GM21360 (cell line): ENCODE data around the gene C2CD3.

Source experiments
- ATAC-seq: cut with Tn5 transposase; IDR thresholded peaks from one replicate; pipeline ENCODE4 v1.9.1; 2021; ENCODE audit warnings: mild to moderate bottlenecking, moderate library complexity; ENCODE audit not compliant: unreplicated experiment

C2CD3 gene

DNA sequence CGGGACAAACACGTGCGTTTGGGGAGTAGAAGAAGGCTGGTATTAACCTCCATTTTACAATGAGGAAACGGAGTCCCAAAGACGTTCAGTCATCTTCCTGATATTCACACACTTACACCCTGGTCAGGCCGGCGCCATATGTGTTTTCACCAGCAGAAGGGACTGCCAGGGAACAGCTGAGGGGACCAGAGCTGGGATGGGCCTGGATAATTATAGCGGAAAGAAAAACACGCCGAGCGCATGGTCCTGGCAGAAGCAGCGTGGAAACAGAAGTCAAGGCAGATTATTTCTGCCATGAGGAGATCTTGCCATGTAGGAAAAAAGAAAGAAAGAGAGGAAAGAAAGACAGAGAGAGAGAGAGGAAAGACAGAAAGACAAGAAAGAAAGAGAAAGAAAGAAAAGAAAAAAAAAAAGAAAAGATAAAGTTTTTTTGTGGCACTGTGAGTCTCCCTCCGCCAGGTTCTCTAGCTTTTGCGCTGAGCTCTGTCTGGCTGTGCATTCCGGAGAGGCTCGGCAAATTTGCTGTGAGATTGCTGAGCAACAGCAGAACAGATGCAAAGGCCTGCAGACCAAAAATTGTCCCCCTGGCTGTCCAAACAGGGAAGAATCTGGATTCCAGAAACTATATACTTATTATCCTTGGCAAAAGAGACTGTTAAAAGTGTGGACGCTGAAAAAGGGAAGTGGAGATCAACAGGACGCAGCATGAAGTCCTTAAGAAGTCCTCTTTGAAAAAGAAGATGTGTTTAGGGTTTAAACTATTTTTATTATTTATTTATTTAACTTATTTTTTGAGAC, 186.9 kb downstream of the C2CD3 start:
- ATAC-seq: no peak

DNA sequence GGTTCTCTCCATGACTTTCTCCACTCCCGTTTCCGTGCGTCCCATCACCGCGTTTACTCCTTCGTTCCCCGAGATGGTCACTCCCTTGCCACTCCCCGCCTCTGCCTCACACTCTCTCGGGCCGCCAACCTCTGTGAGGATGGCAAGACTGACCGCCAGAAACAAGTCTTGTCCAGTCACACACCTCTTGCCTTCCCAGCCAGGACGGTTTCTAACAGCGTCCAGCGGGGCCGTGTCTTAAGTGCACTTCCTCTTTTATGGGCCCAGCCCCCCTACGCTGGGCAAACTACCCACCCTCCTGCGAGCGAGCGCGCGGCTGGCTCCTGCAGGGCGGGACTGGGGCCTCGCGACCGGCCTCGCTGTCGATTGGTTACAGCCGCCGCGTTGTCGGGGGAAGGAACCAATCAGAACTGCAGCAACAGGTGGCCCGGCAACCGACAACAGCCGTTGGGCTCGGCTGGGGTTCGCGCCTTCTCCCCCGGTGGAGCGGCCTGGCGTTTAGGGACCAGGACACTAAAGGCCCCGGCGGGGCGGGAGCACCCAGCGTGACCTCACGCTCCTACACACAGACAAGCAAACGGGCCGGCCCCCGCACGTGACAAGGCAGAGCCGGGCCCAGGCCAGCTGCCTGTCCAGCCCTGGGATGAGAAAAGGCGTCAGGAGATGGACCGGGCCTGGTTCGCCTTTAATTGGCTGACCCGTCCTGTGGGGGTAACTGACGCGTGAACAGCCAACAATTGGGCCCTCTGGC, 187.6 kb downstream of the C2CD3 start:
- peak; percentile 61 for ATAC-seq

DNA sequence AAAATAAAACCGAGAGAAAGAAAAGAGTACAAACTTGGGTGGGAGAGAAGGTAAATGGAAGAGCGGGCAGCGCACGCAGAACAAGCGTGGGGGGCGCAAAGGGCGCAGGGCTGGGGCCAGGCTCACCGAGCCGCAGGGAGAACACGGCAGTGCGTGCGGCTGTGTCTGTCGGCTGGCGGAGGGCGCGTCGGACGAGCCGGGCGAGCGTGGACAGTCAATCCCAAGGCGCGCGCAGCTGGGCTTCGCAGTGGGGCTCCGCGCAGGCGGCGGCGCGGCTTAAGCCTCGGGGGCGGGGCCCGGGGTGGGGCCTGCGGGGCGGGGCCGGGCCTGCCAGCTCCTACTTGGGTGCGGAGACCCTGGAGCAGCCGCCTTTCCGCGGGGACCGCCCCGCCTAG, 188.2 kb downstream of the C2CD3 start, which contains the start of gene UCP2:
Gene UCP2, minus strand, starts transcription at position 249 of the 395 bp plus-strand sequence. CDS start 4,465 bp downstream, outside the sequence.
- ATAC-seq: peak; percentile 45

DNA sequence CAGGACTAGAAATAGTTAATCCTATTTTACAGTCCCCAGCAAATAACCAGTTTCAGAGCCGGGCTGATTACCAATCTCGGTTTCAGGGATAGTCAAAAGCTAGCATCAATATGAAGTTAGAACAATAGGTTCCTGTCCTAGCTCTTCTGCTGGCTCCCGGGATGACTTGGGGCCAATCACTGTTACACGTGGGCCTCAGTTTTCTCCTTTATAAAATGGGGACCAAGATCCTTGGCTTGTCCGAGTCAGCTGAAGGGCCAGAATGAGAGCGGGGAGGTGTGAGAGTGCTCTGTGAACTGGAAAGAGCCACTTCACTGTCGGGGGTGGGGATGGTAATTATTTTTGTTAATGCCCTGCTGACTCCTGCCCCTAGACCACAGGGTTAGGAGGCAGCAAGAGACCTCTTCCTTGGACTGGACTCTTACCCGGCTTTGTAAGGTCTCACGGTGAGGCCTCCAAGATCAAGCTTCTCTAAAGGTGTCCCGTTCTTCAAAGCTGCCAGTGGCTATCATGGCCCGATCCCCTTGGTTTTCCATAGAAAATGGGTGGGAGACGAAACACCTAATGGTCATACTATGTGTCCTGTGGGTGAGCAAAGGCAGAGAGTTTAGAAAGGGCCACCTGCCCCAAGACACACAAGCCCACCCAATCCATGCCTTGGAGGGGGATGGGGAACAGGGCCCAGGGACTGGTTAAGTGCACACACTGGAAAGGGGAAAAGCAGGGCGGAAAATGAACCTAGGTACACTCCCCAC, 189.6 kb downstream of the C2CD3 start:
- ATAC-seq: no peak

DNA sequence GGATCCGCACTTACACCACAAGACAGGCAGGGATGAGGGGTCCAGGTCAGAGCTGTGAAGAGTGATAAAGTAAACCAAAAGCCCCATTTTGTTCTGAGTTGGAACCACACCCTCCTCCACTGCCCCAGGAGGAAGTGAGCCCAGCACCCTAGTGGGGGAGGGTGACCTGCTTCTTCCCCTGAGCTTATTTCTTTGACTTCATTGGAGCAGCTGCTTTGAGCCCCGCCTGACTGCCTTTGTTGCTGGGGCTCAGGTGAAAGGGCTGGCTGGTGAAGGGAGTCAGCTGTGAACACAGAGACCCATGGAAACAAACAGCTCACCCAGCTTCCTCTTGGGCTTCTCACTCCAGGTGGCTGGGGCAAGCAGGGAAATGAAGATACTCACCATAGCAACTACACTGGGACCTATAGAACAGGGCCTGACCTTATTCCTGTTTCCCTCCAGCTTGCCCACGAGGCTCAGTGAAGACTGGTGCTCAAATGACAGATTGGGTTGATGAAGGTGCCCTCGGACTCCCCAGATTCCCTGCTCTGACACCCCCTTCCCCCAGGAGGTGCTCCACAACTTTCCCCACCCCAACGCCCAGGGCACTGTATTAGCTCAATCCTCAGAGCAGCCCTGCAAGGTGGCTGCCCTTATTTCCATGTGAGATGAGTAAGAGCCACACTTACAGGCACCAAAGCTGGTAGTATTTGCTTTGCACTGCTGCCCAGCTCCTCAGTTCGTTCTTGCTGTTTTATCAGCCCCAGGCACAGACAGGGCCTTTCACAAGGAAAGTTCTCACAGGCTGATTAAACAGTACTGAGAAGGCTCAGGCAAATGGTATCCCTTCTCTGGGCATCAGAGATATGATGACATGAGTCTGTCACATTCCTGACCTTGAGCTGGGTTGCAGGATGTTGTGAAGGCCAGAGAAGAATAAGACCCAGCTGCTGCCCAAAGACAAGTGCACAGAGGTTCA, 190.5 kb downstream of the C2CD3 start:
- peak; percentile 34 for ATAC-seq

DNA sequence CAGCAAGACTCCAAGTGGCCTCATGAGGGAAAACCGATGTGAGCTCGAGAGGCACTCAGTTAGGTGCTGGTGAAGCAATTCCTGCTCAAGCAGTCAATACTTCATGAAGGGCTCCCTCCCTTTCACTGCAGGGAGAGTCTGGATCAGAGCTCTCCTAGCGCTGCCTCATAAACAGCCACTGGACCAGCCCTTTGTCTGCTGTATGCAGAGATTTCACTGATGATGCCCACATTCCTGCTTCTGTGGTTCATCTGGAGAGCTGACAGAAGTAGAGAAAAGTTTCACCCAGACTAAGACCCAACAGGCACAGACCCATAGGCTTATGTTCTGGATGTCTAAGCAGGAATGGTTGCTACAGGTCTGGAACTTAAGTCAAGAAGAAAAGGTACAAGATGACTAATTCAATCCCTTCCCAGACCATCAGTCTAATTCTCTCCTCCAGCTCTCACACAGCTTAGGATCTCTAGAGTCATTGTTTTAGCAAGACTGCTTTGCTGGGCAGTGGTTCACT, 192.2 kb downstream of the C2CD3 start:
- no peak for ATAC-seq

DNA sequence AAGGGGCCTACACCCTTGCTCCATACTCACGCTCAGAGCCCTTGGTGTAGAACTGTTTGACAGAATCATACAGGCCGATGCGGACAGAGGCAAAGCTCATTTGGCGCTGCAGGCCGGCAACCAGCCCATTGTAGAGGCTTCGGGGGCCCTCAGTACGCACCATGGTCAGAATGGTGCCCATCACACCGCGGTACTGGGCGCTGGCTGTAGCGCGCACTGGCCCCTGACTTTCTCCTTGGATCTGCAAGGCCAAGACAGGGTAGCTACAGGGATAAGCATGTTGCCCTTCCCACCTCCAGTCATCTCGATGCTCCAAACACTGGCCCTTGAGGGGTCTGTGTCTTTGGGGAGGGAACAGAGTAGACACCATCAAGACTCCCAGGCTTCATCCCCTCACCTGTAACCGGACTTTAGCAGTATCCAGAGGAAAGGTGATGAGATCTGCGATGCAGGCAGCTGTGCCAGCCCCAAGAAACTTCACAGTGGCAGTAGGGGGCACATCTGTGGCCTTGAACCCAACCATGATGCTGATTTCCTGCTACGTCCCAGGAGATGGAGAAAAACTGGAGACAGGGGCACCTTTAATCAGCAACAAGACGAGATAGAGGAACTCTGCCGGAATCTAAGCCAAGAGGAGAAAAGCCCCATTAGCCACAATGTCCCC, 192.8 kb downstream of the C2CD3 start:
- ATAC-seq: no peak

DNA sequence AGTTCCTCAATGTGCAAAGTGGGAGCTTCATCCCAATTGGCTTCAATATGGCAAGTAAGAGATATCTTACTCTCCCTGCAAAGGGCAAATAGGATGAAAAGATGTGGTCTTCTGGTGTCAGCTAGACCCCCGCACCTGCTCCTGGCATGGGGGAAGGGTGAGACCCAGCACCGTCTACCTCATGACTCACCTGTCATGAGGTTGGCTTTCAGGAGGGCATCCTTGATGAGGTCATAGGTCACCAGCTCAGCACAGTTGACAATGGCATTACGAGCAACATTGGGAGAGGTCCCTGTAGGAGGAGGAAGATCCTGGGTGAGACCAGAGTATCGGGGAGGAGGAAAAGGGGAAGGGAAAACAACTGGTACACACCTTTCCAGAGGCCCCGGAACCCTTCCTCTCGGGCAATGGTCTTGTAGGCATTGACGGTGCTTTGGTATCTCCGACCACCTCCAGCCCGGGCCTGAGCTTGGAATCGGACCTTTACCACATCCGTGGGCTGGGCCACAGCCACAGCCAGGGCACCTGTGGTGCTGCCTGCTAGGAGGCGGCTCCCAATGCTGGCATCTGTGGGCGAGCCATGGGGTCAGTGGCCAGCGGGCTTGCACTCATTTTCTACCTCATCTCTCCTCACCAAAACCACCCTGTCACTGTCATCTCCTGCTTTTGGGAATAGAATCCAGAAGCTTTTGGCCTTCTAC, 194.2 kb downstream of the C2CD3 start:
- no peak for ATAC-seq

DNA sequence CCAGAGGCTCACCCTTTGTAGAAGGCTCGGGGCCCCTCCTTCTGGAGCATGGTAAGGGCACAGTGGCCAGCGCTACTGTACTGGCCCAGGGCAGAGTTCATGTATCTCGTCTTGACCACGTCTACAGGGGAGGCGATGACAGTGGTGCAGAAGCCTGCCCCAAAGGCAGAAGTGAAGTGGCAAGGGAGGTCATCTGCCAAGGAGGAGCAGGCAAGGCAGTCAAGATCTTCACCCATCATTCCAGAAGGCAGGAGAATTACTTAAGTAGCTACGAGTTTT, 195.4 kb downstream of the C2CD3 start:
- ATAC-seq: no peak

DNA sequence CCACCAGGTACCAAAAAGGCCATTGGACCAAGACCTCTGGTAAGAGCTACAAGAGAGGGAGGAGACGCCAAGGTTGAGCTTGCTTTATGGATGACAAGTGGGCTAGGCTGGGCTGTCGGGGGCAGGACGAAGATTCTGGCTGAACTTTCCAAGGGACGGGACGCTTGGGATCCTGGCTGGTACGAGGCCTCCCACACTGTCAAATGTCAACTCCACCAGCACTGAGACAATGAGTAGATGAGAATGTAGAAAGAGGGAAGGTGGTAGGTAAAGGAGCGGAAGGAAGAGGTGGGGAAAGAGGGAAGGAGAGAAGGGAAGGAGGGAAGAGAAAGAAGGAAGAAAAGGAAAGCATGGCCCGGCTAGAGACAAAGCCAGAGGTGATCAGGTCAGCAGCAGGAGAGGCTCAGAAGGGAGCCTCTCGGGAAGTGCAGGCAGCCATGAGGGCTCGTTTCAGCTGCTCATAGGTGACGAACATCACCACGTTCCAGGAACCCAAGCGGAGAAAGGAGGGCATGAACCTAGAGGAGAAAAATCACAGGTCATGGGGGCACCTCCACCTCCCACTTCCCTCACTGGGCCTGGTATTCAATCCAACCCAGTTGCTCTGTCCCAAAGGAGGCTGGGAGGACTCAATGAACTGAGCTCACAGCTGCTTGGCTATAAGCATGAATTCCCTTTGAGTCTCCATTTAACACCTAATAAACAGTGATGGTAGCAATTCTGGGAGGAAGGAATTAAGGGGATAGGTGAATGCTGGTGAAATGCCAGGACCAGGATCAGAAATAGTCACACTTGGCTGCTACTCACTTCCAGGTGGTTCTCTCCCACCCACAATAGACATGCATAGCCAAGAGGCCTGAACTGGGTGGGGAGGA, 196.0 kb downstream of the C2CD3 start:
- ATAC-seq: no peak

DNA sequence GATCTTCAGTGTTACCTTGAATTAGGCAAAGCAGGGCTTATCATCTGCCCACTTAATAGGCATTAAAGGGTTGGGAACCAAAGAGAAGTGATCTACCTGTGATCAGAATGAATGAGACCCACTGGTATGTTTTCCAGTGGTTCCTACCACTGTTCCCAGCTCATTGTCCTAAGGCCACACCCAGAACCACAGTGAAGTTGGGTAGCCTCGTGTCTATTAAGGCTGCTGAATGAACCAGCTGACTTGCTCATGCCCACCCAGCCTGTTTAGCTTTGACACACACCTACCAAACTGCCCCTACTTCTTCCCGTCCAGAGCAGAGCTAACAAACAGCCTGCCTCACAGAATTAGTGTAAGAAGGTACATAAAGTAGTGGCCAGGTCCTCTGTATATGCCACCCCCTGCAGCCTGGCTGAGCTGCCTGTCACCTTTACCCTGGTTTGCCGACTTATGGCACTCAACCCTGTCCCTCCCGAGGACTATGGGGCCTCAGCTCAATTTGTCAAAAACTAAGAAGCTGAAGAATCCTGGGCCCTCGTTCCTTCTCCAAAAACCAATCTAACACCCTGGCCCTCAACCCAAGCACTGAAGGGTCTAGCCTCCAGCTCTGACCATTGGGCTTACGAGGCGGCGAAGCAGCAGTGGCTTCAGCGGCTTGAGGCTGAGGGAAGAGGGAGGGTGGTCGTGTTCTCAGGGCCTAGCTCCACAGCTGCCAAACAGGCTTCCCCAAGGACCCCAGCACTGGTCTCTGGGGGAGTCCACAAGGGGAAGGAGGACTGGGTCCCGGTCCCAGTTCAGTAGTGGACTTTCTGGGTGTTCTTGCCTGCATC, 198.0 kb downstream of the C2CD3 start:
- ATAC-seq: no peak

DNA sequence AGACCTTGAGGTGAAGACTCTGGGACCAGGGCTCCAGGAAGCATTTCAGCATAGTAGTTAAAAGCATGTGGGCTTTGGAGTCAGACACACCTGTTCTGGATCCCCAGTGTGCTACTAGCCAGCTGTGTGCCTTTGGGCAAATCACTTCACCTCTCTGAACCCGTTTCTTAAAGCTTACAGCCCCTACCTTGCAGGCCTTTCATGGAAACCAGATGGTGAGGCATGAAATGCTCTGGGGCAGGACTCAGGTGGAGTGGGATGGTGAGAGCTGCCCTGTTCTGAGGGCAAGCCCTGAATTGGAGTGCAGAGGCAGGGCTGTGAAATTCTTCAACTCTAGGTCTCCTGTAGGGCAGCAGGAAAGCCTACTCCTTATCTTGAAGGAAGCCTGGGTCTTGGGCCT, 198.6 kb downstream of the C2CD3 start:
- no peak for ATAC-seq

DNA sequence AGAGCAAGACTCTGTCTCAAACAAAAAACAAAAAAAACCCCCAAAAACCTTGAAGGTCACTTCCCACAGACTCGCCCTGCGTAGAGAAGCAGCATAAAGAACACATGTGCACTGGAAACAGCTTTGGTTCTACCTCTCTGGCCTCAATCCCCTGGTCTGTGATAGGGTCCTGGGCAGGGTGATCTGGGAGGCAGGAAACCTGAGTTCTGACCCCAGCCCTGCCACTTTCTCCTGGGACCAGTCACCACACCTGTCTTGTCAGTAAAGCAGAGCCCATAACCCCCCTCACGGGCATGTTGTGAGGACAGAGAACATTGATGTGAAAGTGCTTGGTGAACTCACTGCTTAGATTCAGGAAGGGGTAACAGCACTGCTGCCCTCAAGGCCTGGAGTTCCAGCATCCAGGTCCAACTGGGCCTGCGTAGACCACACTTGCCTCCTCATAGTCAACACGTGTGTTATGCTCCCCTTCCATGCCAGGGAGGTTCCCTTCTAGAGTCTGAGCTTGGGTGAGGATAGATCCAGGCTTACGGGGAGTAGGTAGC, 199.6 kb downstream of the C2CD3 start:
- ATAC-seq: no peak

DNA sequence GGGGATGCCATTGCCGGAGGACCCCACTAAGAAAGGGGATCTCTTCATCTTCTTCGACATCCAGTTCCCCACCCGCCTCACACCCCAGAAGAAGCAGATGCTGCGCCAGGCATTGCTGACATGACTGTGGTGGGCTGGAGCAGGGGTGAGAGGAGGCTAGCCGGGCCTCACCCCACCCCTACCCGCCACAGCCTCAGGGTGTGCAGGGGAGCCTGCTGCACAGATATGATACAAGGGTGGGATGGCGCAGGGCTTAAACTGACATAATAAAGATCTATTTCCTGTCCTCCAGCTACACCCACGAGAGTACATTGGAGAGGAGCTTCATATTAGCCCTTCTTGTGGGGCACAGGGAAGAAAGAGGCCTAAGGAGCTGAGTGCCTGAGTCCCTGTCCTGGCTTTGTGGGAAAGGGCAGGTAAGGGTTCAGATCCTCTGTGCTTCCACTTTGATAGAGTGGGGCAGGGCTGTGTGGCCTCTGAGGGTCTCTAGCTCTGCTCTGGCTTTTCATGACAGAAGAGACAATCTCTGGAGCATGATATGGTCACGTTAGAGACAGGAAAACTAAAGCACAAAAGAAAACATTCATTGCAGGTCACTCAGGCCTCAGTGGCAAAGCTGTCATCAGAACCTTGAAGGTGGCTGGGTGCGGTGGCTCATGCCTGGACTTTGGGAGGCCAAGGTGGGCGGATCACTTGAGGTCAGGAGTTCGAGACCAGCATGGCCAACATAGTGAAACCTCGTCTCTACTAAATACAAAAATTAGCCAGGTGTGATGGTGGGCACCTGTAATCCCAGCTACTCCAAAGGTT, 200.6 kb downstream of the C2CD3 start:
- ATAC-seq: no peak

DNA sequence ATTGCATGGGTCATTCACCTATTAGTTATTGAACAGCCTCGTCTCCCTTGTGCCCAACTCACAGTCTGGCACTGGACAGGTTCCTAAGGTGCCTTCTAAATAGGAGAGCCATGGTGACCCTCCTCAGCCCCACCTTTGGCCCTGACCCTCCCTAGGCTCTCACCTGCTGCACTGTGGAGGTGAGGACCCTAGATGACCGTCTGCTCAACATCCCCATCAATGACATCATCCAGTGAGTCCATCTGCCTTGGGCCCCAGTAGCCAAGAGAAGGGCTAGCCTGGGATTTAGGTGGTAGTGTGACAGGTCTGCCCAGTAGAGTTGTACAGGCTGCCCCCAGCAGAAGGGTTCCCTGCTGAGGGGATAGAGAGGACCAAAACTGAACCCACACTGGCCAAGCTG, 201.7 kb downstream of the C2CD3 start:
- ATAC-seq: no peak

DNA sequence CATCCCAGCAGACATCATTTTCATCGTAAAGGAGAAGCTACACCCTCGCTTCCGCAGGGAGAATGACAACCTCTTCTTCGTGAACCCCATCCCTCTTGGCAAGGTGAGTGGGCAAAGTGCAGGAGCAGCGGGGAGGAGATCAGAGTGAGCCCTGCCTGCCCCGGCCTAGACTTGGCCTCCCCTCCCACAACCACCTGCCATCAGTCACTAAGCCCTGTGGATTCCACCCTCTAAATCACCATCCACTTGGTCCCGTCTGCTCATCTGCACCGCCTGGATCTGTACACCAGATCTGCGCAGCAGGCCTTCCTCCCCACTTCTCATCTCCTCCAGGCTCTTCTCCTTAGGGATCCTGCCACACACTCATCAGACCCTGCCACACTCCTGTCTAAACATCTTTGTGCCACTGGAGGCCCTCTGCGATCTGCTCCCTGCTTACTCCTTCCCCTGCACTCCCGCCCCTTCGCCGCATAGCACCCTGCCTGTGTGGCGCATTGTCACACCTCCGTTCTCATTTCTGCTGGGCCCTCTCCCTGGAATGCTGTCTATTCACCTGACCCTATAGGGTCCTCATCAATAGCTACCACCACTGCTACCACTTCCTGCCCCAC, 202.3 kb downstream of the C2CD3 start:
- ATAC-seq: no peak
